OCI-LY1 (cell line): ENCODE measurements around the gene SRP14.

Experiments used
- CTCF ChIP-seq: fragments of 200-600 bp; sonication (generic), shearing (Covaris generic); IDR thresholded peaks from 2 replicates; pipeline ENCODE4 v1.5.1; 2017; ENCODE audit warnings: mild to moderate bottlenecking, antibody characterized with exemption, low read length, moderate library complexity, mixed read lengths
- EZH2 ChIP-seq: fragments of 200-600 bp; sonication (generic), shearing (Covaris generic); IDR thresholded peaks from 2 replicates; pipeline ENCODE4 v1.8.0; 2017; ENCODE audit warnings: borderline replicate concordance, mixed run types, mild to moderate bottlenecking, antibody characterized with exemption, low read length, moderate library complexity, mixed read lengths

GRCh38 chr15:39990706-39991105, 48.3 kb downstream of the SRP14 start:
- TF ChIP-seq CTCF = no peak
- no peak for TF ChIP-seq EZH2
